Hippocampal formation (tissue), 2 donors: ENCODE measurements around the gene FBLN2.

Experiments used
- DNase-seq, 2 donors: peaks; one replicate each; lab custom pipeline; 2025; lab: John Stamatoyannopoulos, UW

Gene FBLN2

GRCh38 chr3:13581485-13582365 lies 32.8 kb downstream of the FBLN2 start:
- no peak for DNase-seq

- no peak for DNase-seq
These were observed 33.7 kb downstream of the FBLN2 start for GRCh38 chr3:13582366-13583250.

DNA sequence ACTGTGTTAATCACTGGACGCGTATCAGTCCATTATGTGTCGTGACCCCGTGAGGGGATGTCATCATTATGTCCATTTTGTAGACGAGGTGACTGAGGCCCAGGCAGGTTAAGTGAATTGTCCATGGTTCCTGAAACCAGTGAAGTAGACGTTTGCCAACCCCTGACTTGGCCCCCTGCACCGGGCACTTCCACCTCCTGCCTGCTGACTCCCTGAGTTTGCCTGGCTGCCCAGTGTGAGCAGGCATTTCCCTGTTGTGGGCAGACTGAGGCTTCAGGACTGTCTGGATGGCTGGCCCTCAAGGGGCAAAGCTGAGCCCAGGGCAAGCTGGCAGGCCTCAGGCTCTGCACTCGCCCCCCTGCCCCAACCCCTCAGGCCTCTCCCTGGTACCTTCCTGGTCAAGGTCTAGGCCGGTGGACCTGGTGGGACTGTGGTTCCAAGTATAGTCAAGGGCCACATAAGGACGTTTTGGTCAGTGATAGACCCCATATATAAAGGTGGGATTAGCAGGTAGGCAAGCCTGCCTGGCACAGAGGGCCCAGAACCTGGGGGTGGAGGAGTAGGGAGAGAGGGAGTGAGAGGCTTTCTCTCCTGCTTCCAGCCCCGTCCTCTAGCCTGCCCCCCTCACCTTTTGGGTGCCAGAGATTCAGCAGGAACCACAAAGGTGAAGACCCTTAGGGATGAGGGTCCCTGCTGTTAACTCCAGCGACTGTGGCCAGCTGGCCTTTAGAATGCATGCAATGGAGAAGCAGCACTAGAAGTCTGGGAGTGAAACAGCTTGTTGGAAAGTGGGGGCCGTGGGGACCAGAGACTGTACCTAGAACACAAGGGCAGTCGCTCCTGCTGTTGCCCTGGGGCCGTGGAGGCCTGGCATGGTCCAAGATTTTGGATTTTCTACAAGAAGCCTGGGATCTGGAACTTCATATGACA lies 34.6 kb downstream of the FBLN2 start:
- no peak for DNase-seq

DNA sequence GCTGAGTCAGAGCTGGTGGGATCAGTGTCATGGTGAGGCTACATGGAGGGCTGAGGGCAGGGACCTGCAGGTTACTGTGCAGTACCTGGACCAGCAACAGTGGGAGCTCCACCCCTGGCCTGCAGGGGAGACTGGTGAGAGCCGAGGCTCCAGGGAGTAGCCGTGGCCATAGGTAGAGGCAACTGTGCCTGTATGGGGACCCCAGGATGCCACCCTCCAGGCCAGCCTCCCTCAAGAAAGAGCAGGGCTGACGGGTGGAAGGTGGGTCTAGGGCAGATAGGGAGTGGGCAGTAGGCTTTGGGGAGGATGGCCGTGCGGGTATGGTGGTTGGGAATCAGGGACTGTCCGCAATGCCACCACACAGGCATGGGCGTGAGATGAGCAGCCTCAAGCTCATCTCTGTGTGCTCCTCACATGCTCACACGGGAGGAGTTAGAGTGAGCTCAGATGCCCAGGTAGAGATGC lies 35.5 kb downstream of the FBLN2 start:
- DNase-seq, result no peak

- no peak for DNase-seq
These were observed 36.0 kb downstream of the FBLN2 start for GRCh38 chr3:13584901-13585300.

- DNase-seq, result no peak
These were observed 38.5 kb downstream of the FBLN2 start for GRCh38 chr3:13587442-13587841.

- DNase-seq, result no peak
These were observed 39.3 kb downstream of the FBLN2 start for GRCh38 chr3:13588221-13588701.

DNA sequence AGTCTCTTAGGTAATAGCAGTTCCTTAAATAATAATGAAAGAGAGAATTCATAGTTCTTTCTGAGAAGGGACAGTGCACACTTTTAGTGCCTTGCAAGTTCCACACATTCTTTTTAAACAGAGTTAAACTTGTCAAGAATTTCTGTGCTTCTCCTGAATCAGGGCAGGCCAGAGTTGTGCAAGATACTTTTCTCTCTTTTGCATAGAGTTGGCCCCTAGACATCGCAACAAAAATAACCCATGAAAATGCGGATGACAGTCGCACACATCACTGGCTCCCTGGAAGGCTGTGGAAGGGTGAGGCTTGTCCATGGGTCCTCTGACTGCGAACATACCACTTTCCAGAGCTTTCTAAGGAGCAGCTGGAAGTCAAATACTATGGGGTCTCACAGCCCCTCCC lies 40.1 kb downstream of the FBLN2 start:
- DNase-seq, result no peak

- DNase-seq, result no peak
These were observed 42.1 kb downstream of the FBLN2 start for GRCh38 chr3:13590841-13591520.

DNA sequence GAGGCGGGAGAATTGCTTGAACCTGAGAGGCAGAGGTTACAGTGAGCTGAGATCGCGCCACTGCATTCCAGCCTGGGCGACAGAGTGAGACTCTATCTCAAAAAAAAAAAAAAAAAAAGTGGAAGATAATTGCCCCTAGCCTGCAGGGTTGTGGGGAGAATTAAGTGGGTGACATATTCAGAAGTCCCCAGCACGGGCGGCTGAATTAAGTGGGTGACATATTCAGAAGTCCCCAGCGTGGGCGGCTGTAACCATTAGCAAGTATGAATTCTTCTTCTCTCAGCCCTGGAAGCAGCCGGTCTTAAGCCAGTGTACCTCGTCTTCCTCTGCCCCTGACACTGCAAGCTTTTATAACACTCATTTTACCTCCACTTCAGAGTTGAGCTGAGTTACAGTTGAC lies 44.7 kb downstream of the FBLN2 start:
- DNase-seq, result no peak

GRCh38 chr3:13594146-13594545 lies 45.2 kb downstream of the FBLN2 start:
- no peak for DNase-seq

- no peak for DNase-seq
These were observed 46.1 kb downstream of the FBLN2 start for GRCh38 chr3:13594991-13595421.

DNA sequence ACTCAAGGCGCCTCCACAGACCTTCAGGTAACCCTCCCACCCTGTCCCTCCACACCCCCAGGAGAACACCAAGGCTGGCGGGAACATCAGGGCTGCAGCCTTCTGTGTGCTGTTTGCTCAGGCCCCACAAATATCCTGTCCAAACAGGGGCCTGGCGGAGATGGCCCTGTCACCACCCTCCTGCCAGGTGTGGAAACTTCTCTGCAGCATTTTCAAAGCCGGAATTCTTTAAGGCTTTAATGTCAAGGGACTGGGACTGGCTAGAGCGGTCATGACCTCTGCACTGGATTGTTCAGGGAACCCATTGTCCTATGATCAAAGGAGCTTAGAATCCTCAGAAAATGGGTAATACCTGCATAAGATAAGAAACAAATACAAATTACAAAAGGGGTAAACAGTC lies 46.6 kb downstream of the FBLN2 start:
- no peak for DNase-seq

GRCh38 chr3:13596426-13597205 lies 47.7 kb downstream of the FBLN2 start:
- DNase-seq, result peak in 1 of 2 donors; percentile 2

- no peak for DNase-seq
These were observed 48.7 kb downstream of the FBLN2 start for GRCh38 chr3:13597661-13598060.

DNA sequence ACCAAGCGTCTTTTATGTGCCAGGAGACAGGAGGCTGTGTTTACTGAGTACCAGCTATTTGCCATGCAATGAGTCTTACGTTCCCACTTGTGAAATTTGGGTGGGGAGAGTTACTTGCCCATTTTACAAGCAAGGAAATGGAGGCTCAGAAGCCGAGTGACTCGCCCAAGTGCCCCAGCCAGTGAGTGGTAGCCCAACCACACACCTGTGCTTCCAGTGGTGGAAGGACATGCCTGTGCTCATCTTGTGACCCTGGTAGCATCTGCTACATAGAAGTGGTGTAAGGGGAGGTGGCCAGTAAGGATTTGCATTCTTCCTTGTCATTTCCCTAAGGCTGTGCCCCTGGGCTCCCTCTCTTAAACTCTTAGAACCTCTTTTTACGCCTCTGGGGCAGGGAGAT lies 49.3 kb downstream of the FBLN2 start:
- no peak for DNase-seq

- no peak for DNase-seq
These were observed 50.3 kb downstream of the FBLN2 start for GRCh38 chr3:13598926-13599886.

DNA sequence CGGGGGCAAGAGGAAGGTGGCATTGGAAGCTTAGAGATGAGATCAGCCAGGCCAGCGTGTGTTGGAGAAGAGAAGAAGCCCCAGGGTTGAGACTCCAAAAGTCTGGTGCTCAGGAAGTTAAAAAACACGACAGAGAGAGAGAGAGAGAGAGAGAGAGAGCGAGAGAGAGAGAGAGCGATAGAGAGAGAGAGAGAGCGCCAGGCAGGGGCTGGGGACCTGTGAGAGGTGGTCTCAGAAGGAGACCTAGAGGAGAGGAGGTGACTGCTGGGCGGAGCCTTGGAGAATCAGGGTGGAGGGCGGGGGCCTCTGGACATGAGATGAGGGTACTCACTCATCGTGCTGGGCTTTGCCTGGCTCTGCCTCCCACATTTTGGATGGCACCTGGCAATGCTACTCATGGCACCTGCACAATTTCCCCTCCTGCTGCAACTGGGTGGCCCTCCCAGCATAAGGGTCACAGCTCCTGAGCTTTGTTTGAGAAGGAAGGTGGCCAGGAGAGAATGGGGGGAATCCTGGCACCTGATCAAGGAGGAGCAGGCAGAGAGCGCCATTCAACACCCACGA lies 51.0 kb downstream of the FBLN2 start:
- no peak for DNase-seq
